Measurements from ENCODE around the gene AKAP10. TPM values are rescaled to one million over a fixed set of nuclear protein-coding genes. Genes with fewer than 3 reads are reported as not detected.
A peak's percentile ranks its signal among the peaks of the same experiment; 100 is the strongest.

The AKAP10 gene
- total RNA-seq, 1 experiment from 2014 or later: 52.7 TPM

- peaks cover 13% of the 10 kb centered on the region for H3K4me1 ChIP-seq (replicated peaks; ENCODE audit: insufficient read depth)
- H3K9me2 ChIP-seq (ENCODE audit: insufficient read depth): no peaks in the 10 kb centered on the region
- H3K4me2 ChIP-seq: no peak overlapping the region
- H3K36me3 ChIP-seq (ENCODE audit: low read depth): peaks cover 47% of the 10 kb centered on the region
- H3K4me3 ChIP-seq: no peak overlapping the region
- H3K79me2 ChIP-seq (ENCODE audit: low read depth): no peaks in the 10 kb centered on the region
- ChIA-PET POLR2A (ENCODE audit: unreplicated experiment) (interaction anchor here (0.6 kb wide), 1 partner anchor 175 kb away, joined by 7 read pairs; no protein-coding TSS in a partner anchor), CTCF (no interaction called here)
- BruUV-seq (replicated peaks): no TSS peak
- no peaks in the 10 kb centered on the region for H4K20me1 ChIP-seq (ENCODE audit: insufficient read depth)
- intact Hi-C loops (cut with micrococcal nuclease; ENCODE audit: unreplicated experiment): no loop called here
- no peaks in the 10 kb centered on the region for H3K27me3 ChIP-seq (ENCODE audit: insufficient read depth, low read depth)
- TF ChIP-seq EZH2 (IDR thresholded peaks at IDR 0.05; ENCODE audit: low read depth) (no peak), CTCF (conservative IDR thresholded peaks at IDR 0.05) (no peak)
- no peak for DNase-seq
- peak overlapping the region; percentile 3; the same call in 1 of the 2 replicates for H3K27ac ChIP-seq
- H3F3A ChIP-seq (ENCODE audit: insufficient read depth, low read depth): peaks cover 37% of the 10 kb centered on the region; the same call in 1 of the 2 replicates
- no peak overlapping the region for H2AFZ ChIP-seq
- no peaks in the 10 kb centered on the region for H3K9me3 ChIP-seq (ENCODE audit: insufficient read depth, low read depth)
Measured at GRCh38 chr17:19904412-19904811, 73.2 kb downstream of the AKAP10 start.

GRCh38 chr17:19900809-19901208 lies 76.8 kb downstream of the AKAP10 start:
- Histone ChIP-seq H3K4me3 (no peak overlapping the region), H2AFZ (no peak overlapping the region), H3K36me3 (ENCODE audit: low read depth) (peaks cover 20% of the 10 kb centered on the region), H3K27ac (peak overlapping the region; percentile 18; the same call in 1 of the 2 replicates), H3K4me1 (replicated peaks; ENCODE audit: insufficient read depth) (peaks cover 27% of the 10 kb centered on the region), H3K9me3 (ENCODE audit: insufficient read depth, low read depth) (no peaks in the 10 kb centered on the region), H3F3A (ENCODE audit: insufficient read depth, low read depth) (peaks cover 46% of the 10 kb centered on the region; the same call in 1 of the 2 replicates), H3K9me2 (ENCODE audit: insufficient read depth) (no peaks in the 10 kb centered on the region), H3K79me2 (ENCODE audit: low read depth) (no peaks in the 10 kb centered on the region), H4K20me1 (ENCODE audit: insufficient read depth) (no peaks in the 10 kb centered on the region), H3K4me2 (no peak overlapping the region; the same call in 1 of the 2 replicates), H3K27me3 (ENCODE audit: insufficient read depth, low read depth) (no peaks in the 10 kb centered on the region)
- TF ChIP-seq CTCF (conservative IDR thresholded peaks at IDR 0.05) (no peak), EZH2 (IDR thresholded peaks at IDR 0.05; ENCODE audit: low read depth) (no peak)
- no TSS peak for BruUV-seq (replicated peaks)
- CTCF ChIA-PET: no interaction called here
- POLR2A ChIA-PET (ENCODE audit: unreplicated experiment): no interaction called here
- intact Hi-C loops (cut with micrococcal nuclease; ENCODE audit: unreplicated experiment): no loop called here
- DNase-seq: peak; percentile 39 to 84

- H3K27me3 ChIP-seq (ENCODE audit: insufficient read depth, low read depth): no peaks in the 10 kb centered on the region
- no TSS peak for BruUV-seq (replicated peaks)
- H2AFZ ChIP-seq: no peak overlapping the region
- H3K27ac ChIP-seq: no peak overlapping the region
- peaks cover 35% of the 10 kb centered on the region; the same call in 1 of the 2 replicates for H3F3A ChIP-seq (ENCODE audit: insufficient read depth, low read depth)
- ChIA-PET POLR2A (ENCODE audit: unreplicated experiment) (no interaction called here), CTCF (no interaction called here)
- intact Hi-C loops (cut with micrococcal nuclease; ENCODE audit: unreplicated experiment): no loop called here
- H3K4me3 ChIP-seq: no peak overlapping the region
- H3K9me2 ChIP-seq (ENCODE audit: insufficient read depth): no peaks in the 10 kb centered on the region
- TF ChIP-seq CTCF (conservative IDR thresholded peaks at IDR 0.05): no peak
- no peak for TF ChIP-seq EZH2 (IDR thresholded peaks at IDR 0.05; ENCODE audit: low read depth)
- peak in 1 of 2 experiments; percentile 70 for DNase-seq
- no peak overlapping the region for H3K4me2 ChIP-seq
- H4K20me1 ChIP-seq (ENCODE audit: insufficient read depth): no peaks in the 10 kb centered on the region
- peaks cover 27% of the 10 kb centered on the region for H3K4me1 ChIP-seq (replicated peaks; ENCODE audit: insufficient read depth)
- H3K79me2 ChIP-seq (ENCODE audit: low read depth): no peaks in the 10 kb centered on the region
- H3K36me3 ChIP-seq (ENCODE audit: low read depth): no peaks in the 10 kb centered on the region
- H3K9me3 ChIP-seq (ENCODE audit: insufficient read depth, low read depth): no peaks in the 10 kb centered on the region
Measured at GRCh38 chr17:19897903-19898302, 79.7 kb downstream of the AKAP10 start.
